Right ventricle myocardium superior (tissue), 1 donor: ENCODE results near the gene DDX6. TPM values are rescaled to one million over a fixed set of nuclear protein-coding genes. Genes with fewer than 3 reads are reported as not detected.
"Not testable (repeated sequence)": the region's sequence is repeated elsewhere in the genome, so short reads cannot be mapped to it uniquely, and the experiment has no call there.

Experiments used
- ATAC-seq: fragments of 200-7000 bp; cut with Tn5 transposase; one replicate; pipeline ENCODE4 v1.9.1; 2020; ENCODE audit warnings: mild to moderate bottlenecking; ENCODE audit not compliant: poor library complexity
- DNase-seq: peaks from one replicate; pipeline ENCODE4 v3.0.0-alpha.2; 2020
- intact Hi-C: fragments of 100-400 bp; cut with DNase I; formaldehyde crosslinking; loops from one replicate; pipeline ENCODE4 v1.11.2; 2022
- total RNA-seq: library from RNA; stranded (reverse); fragmentation: NEBNext Ultra II Directional; extraction: Animal tissue kit (Norgen Biotek cat#: 25700); gene quantifications from one replicate; pipeline ENCODE4 v1.2.1, GENCODE V29; 2021
- donor health status: DM: no; HTN: yes; CAD: no; lungs with severe emphysema.

Gene DDX6
- total RNA-seq, 1 donor from 2014 or later: 117 TPM

- DNase-seq, intact Hi-C loops, ATAC-seq: not testable (repeated sequence)
Measured at GRCh38 chr11:118761981-118762380, 29.0 kb downstream of the DDX6 start.

- DNase-seq (no peak), ATAC-seq (no peak)
- intact Hi-C loops: no loop called here
Measured at GRCh38 chr11:118757876-118758399, 33.0 kb downstream of the DDX6 start.

- ATAC-seq (no peak), DNase-seq (no peak)
- intact Hi-C loops: no loop called here
Measured at GRCh38 chr11:118752654-118753053, 38.3 kb downstream of the DDX6 start.

GRCh38 chr11:118749429-118749828 lies 41.5 kb downstream of the DDX6 start:
- intact Hi-C loops: no loop called here
- ATAC-seq (peak; percentile 61), DNase-seq (no peak)

- no peak for ATAC-seq
- no peak for DNase-seq
- intact Hi-C loops: no loop called here
Measured at GRCh38 chr11:118748056-118748455, 42.9 kb downstream of the DDX6 start.

GRCh38 chr11:118746988-118747585 lies 43.9 kb downstream of the DDX6 start:
- DNase-seq: no peak
- intact Hi-C loops: no loop called here
- ATAC-seq: no peak

- DNase-seq (no peak), ATAC-seq (no peak)
- intact Hi-C loops: no loop called here
Measured at GRCh38 chr11:118744046-118744445, 46.9 kb downstream of the DDX6 start.

GRCh38 chr11:118742304-118742703 lies 48.7 kb downstream of the DDX6 start:
- ATAC-seq (no peak), DNase-seq (no peak)
- intact Hi-C loops: no loop called here

- DNase-seq (no peak), ATAC-seq (no peak)
- intact Hi-C loops: no loop called here
Measured at GRCh38 chr11:118740892-118741291, 50.1 kb downstream of the DDX6 start.

- DNase-seq (no peak), ATAC-seq (no peak)
- intact Hi-C loops: no loop called here
Measured at GRCh38 chr11:118735203-118735602, 55.8 kb downstream of the DDX6 start.

- ATAC-seq (no peak), DNase-seq (no peak)
- intact Hi-C loops: no loop called here
Measured at GRCh38 chr11:118734031-118734430, 56.9 kb downstream of the DDX6 start.

- intact Hi-C loops, DNase-seq, ATAC-seq: not testable (repeated sequence)
Measured at GRCh38 chr11:118729753-118730152, 61.2 kb downstream of the DDX6 start.

GRCh38 chr11:118728112-118728511 lies 62.9 kb downstream of the DDX6 start:
- intact Hi-C loops, ATAC-seq, DNase-seq: not testable (repeated sequence)

- DNase-seq, intact Hi-C loops, ATAC-seq: not testable (repeated sequence)
Measured at GRCh38 chr11:118727721-118728066, 63.3 kb downstream of the DDX6 start.

- ATAC-seq, intact Hi-C loops, DNase-seq: not testable (repeated sequence)
Measured at GRCh38 chr11:118727001-118727720, 63.8 kb downstream of the DDX6 start.

GRCh38 chr11:118721478-118722015 lies 69.4 kb downstream of the DDX6 start:
- intact Hi-C loops, DNase-seq, ATAC-seq: not testable (repeated sequence)

- intact Hi-C loops, ATAC-seq, DNase-seq: not testable (repeated sequence)
Measured at GRCh38 chr11:118720740-118721139, 70.2 kb downstream of the DDX6 start.

GRCh38 chr11:118720078-118720477 lies 70.9 kb downstream of the DDX6 start:
- ATAC-seq, DNase-seq, intact Hi-C loops: not testable (repeated sequence)

GRCh38 chr11:118718562-118718961 lies 72.4 kb downstream of the DDX6 start:
- DNase-seq, intact Hi-C loops, ATAC-seq: not testable (repeated sequence)

GRCh38 chr11:118717733-118718132 lies 73.2 kb downstream of the DDX6 start:
- DNase-seq, ATAC-seq: not testable (repeated sequence)

More at GRCh38 chr11:118717733-118718132, 73.2 kb downstream of the DDX6 start:
- intact Hi-C loops: not testable (repeated sequence)
